BLaER1 (cell line): ENCODE results near the gene SLC4A2.
A peak's percentile ranks its signal among the peaks of the same experiment; 100 is the strongest.

Experiments used
- H3K27ac ChIP-seq: shearing (Covaris generic); formaldehyde crosslinking; 2 replicates; pipeline ENCODE4 v1.8.1; 2022
- H3K27me3 ChIP-seq: shearing (Covaris generic); formaldehyde crosslinking; 2 replicates; pipeline ENCODE4 v1.8.1; 2022
- H3K36me3 ChIP-seq: shearing (Covaris generic); formaldehyde crosslinking; 2 replicates; pipeline ENCODE4 v1.8.1; 2022
- H3K4me1 ChIP-seq: shearing (Covaris generic); formaldehyde crosslinking; 2 replicates; pipeline ENCODE4 v1.8.1; 2022
- H3K4me2 ChIP-seq: shearing (Covaris generic); formaldehyde crosslinking; 2 replicates; pipeline ENCODE4 v1.8.1; 2022
- H3K4me3 ChIP-seq: shearing (Covaris generic); formaldehyde crosslinking; 2 replicates; pipeline ENCODE4 v1.8.1; 2022
- H3K9ac ChIP-seq: shearing (Covaris generic); formaldehyde crosslinking; 2 replicates; pipeline ENCODE4 v1.8.1; 2022
- H3K9me3 ChIP-seq: shearing (Covaris generic); formaldehyde crosslinking; 2 replicates; pipeline ENCODE4 v1.8.1; 2022
- H4K20me1 ChIP-seq: shearing (Covaris generic); formaldehyde crosslinking; 2 replicates; pipeline ENCODE4 v1.8.1; 2022
- Cebpa-rat ChIP-seq: shearing (Covaris generic); IDR thresholded peaks from 2 replicates; pipeline ENCODE4 v1.8.1; 2022

SLC4A2 gene

DNA sequence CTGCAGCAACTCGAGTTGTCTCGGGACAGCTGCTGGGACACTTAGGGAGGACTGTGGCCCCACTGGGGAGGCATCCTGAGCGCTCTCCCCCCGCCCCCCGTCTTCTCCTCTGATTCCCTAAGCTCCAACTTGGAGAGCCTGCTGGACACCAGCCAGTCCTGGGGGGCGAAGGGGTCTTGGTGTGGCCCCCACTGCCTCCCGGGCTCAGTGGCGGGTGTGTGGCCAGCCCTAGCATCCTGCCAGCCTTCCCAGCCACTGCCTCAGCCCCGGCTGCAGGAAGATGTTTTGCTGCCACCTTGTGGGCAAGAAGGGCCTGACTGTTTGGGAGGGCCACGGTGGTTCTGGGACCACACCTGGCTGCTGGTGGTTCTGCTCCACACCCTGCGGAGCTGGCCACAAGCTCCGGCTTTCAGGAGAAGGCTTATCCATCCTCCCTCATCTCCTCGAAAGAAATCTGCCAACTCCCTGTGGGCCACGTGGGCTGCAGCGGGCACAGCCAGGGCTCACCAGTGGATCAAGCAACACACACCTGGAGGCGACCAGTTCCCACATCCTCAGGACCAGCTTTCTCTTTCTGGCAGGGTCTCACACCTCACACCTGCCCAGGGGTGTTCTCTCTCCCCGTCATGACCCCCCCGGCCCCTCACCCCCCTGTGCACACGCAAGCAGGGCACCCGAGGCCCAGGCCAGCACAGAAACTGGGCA, 51.7 kb downstream of the SLC4A2 start:
- peaks cover 25% of the 10 kb centered on the region for H3K36me3 ChIP-seq
- H3K9me3 ChIP-seq, result no peaks in the 10 kb centered on the region
- H3K27ac ChIP-seq, result no peak overlapping the region
- H4K20me1 ChIP-seq, result peaks cover 100% of the 10 kb centered on the region
- H3K4me2 ChIP-seq, result no peak overlapping the region
- peaks cover 26% of the 10 kb centered on the region for H3K27me3 ChIP-seq
- no peak overlapping the region for H3K4me3 ChIP-seq
- no peak for TF ChIP-seq Cebpa-rat
- H3K9ac ChIP-seq, result no peak overlapping the region
- H3K4me1 ChIP-seq, result peaks cover 46% of the 10 kb centered on the region

DNA sequence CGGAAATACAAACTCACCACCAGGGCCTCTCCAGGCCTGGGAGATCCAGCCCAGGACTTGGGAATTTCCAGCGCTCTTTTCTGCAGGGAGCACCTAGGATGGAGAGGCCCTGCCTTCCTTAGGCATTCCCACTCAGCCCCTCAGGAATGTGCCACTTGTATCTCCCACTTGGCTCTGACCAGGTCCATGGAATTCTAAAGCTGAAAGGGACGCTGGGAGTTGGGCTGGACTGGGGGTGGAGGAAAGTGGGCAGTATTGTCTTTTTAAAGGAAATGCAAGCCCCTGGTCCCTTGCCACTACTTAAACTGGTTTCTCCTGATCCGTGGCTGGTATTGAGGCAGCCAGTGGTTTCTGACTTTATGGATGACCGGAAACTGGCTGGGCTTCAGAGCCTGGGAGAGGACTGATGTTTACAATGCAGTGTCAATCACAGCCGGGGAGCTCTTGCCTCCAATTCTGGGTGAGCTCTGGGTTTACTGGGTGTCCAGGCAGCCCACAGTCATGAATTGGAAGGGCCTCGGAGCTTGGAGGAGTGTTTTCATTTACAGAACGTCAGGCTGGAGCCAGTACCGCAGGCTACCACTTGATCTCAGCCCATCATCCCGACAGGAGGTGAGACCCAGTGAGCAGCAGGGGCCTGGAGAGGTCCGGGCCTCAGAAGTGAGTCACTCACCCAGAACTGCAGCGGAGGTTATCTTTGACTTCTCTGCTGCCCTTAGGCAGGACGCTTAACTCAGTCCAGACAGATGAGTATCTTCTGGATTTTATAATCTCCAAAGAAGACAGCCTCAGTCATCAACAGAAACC, 54.2 kb downstream of the SLC4A2 start:
- Histone ChIP-seq H3K4me1 (peaks cover 51% of the 10 kb centered on the region), H3K9ac (no peak overlapping the region), H3K27ac (no peak overlapping the region), H3K36me3 (peaks cover 35% of the 10 kb centered on the region), H3K9me3 (no peaks in the 10 kb centered on the region), H3K27me3 (peaks cover 34% of the 10 kb centered on the region), H4K20me1 (peaks cover 100% of the 10 kb centered on the region), H3K4me2 (0 out of 2 replicates have a peak overlapping the region, but pooled peaks have one; percentile 7), H3K4me3 (no peak overlapping the region)
- TF ChIP-seq Cebpa-rat, result no peak

DNA sequence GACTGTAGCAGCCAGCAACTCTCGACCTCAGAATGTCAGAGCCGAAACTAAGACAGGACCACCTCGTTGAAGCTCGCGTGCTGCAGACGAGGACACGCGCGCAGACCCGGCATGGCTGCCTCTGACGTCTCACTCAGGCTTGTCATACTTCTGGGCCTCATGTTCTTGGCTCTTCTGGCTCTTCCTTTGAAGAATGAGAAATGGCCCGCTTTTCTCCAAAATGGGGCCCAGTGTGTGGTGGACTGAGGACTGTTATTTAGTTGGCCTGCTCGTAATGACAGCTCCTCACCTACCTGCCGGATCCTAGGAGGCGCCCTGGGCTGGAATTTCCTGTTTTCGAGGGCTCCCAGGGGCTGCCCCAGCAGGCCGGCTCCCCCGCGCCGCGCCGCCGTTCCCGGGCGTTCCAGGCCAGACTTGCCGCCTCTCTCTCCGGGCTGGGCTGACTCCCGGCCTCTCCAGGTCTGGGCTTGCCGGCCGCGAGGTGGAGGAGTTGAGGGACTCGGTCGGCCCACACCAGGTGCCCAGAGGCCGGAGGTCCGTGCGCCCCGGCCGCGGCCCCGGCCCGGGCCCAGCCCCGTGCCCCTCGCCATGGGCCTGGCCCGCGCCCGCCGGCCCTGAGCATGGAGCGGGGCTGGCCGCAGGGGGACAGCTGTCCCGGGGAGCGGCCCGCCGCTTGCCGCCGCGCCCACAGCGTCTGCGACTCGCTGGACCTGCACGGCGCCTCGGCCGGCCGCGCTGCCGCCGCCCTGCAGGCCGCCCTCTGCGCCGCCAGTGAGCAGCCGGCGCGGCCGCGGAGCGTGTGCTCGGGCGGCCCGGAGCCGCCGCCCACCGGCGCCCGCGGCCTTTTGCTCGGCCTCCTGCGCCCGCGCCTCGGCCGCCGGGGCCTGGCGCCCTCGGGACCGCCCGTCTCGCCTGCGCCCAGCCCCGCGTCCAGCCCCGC, 55.0 kb downstream of the SLC4A2 start:
- Histone ChIP-seq H3K27me3 (peaks cover 34% of the 10 kb centered on the region), H3K9me3 (no peaks in the 10 kb centered on the region), H3K4me3 (no peak overlapping the region), H3K36me3 (peaks cover 44% of the 10 kb centered on the region), H3K9ac (no peak overlapping the region), H3K4me2 (no peak overlapping the region), H3K27ac (no peak overlapping the region), H4K20me1 (peaks cover 100% of the 10 kb centered on the region), H3K4me1 (peaks cover 48% of the 10 kb centered on the region)
- TF ChIP-seq Cebpa-rat, result no peak

DNA sequence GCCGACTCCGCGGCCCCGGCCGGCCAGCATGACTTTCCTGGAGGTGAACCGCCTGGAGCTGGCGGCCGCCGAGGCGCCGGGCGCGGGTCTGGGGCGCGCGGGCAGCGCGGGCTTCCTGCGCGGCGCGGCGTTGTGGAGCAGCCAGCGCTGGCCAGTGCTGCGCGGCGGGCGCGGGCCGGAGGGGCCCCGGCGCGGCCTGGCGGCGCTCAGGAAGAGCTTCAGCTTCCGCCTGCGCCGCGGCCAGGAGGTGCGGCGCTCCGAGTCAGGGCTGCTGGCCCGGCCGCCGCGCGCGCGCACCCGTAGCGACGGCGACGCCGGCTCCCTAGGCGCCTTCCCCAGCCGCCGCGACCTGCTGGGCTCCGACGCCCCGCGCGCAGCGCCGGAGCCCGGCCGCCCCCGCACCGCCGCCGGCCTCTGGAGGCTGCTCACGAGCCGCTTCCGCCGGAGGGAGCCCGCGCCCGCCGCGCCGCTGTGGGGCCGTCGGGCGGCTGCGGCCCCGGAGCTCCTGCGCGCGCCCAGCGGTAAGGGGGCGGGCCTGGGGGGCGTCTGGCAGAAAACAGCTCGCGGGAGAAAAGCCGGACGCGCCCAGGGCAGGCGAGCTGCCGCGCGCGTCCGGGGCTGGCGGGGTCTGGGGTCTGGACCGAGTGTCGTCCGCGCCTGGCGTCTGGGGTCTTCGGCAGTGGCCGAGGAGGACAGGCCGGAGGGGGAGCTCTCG, 55.9 kb downstream of the SLC4A2 start:
- Histone ChIP-seq H3K27me3 (peaks cover 34% of the 10 kb centered on the region), H4K20me1 (peaks cover 100% of the 10 kb centered on the region), H3K4me2 (peak overlapping the region; percentile 12; the same call in 1 of the 2 replicates), H3K36me3 (peaks cover 52% of the 10 kb centered on the region), H3K27ac (no peak overlapping the region), H3K9ac (no peak overlapping the region), H3K9me3 (no peaks in the 10 kb centered on the region), H3K4me1 (peaks cover 48% of the 10 kb centered on the region), H3K4me3 (no peak overlapping the region)
- TF ChIP-seq Cebpa-rat, result no peak

DNA sequence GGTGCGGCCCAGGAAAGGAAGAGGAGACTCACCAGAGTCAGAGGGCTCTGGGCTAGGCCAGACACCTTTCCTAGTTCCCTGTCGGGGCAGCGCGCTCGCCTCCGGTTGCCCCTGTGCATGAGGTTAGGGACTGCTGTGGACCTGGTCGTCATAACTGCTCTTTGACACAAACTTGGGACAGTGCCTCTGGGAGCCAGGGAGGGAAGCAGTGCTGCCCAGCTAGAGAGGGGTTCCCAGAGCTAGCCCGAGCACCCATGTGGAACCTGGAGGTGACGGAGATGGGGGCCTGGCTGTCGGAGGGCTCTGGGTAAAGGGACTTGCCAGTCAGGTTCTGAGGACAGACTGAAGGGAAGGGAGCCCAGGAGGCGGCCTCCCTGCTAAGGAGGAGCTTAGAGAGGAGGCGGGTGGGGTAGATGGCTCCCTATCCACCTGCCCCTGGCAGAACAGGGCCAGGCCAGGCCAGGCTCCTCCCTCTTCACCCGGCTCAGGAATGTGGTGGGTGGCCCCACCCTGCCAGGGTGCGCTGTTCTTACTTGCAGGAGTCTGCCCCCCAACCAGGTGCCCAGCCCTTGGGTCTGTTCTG, 56.5 kb downstream of the SLC4A2 start:
- H3K4me2 ChIP-seq, result 0 out of 2 replicates have a peak overlapping the region, but pooled peaks have one; percentile 12
- H3K36me3 ChIP-seq, result peaks cover 59% of the 10 kb centered on the region

DNA sequence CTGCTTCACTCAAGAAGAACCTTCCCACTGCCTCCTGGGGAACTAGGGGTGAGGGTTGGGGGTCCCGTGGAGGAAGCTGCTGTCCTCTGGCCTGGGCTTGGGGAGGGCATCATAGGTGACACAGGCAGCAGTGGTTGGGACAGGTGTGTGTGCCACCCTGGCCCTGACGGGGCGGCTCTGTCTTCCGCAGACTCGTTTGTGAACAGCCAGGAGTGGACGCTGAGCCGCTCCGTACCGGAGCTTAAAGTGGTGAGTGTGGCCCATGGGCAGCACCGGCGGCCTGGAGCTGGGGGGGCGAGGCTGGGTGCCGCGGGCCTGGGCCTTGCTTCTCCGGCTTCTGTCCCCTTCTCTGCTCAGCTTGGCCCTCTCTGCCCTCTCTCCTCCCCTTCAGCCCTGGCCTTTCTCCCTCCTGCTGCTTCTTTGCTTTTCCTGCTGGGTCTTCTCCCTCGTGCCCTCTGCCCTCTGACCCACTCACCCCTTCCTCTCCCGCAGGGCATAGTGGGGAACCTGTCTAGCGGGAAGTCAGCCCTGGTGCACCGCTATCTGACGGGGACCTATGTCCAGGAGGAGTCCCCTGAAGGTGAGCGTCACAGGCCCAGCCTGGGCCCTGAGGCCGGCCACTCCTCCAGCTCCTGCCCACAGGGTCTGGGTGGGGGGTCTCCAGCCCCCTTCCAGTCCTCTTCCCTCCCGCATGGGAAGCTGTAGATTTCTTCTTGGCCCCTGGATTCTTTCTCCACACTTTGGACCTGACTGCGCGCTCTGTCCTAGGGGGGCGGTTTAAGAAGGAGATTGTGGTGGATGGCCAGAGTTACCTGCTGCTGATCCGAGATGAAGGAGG, 57.4 kb downstream of the SLC4A2 start:
- no peak for TF ChIP-seq Cebpa-rat
- H3K27me3 ChIP-seq, result peaks cover 34% of the 10 kb centered on the region
- 0 out of 2 replicates have a peak overlapping the region, but pooled peaks have one; percentile 4 for H3K27ac ChIP-seq
- H3K36me3 ChIP-seq, result peaks cover 68% of the 10 kb centered on the region
- H3K9me3 ChIP-seq, result no peaks in the 10 kb centered on the region
- H3K9ac ChIP-seq, result 0 out of 2 replicates have a peak overlapping the region, but pooled peaks have one; percentile 24
- peak overlapping the region; percentile 40 for H3K4me2 ChIP-seq
- peaks cover 41% of the 10 kb centered on the region for H3K4me1 ChIP-seq
- H4K20me1 ChIP-seq, result peaks cover 100% of the 10 kb centered on the region
- no peak overlapping the region for H3K4me3 ChIP-seq

More for the DNA sequence above, 56.5 kb downstream of the SLC4A2 start:
- 0 out of 2 replicates have a peak overlapping the region, but pooled peaks have one; percentile 24 for H3K9ac ChIP-seq
- H4K20me1 ChIP-seq, result peaks cover 100% of the 10 kb centered on the region
- no peak overlapping the region for H3K4me3 ChIP-seq
- TF ChIP-seq Cebpa-rat, result no peak
- peaks cover 44% of the 10 kb centered on the region for H3K4me1 ChIP-seq
- H3K9me3 ChIP-seq, result no peaks in the 10 kb centered on the region
- H3K27me3 ChIP-seq, result peaks cover 34% of the 10 kb centered on the region
- no peak overlapping the region for H3K27ac ChIP-seq

DNA sequence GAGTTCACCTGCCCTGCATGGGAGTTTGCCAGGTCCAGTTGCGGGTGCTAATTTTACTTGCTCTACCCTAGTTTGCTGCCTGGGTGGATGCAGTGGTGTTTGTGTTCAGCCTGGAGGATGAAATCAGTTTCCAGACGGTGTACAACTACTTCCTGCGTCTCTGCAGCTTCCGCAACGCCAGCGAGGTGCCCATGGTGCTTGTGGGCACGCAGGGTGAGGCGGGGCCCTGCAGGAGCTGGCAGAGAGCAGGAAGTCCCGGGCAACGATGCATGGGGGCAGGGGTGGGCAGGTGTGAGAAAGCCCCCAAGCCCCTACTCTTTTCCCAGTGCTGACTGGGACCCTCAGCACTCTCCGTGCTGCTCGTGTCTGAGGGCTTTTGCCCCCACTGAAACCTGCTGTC, 58.2 kb downstream of the SLC4A2 start:
- peaks cover 100% of the 10 kb centered on the region for H4K20me1 ChIP-seq
- peaks cover 75% of the 10 kb centered on the region for H3K36me3 ChIP-seq
- no peak overlapping the region for H3K4me3 ChIP-seq
- no peaks in the 10 kb centered on the region for H3K9me3 ChIP-seq
- H3K4me1 ChIP-seq, result peaks cover 41% of the 10 kb centered on the region
- no peak for TF ChIP-seq Cebpa-rat
- H3K27ac ChIP-seq, result no peak overlapping the region
- H3K27me3 ChIP-seq, result peaks cover 34% of the 10 kb centered on the region
- peak overlapping the region; percentile 40 for H3K4me2 ChIP-seq
- 0 out of 2 replicates have a peak overlapping the region, but pooled peaks have one; percentile 24 for H3K9ac ChIP-seq
